K562 (cell line): ENCODE measurements around the gene GTF3C1. TPM values are rescaled to one million over a fixed set of nuclear protein-coding genes. Genes with fewer than 3 reads are reported as not detected.

Experiments
- ATF1 ChIP-seq, 2 experiments: fragments of 450-650 bp in 1 of 2; IDR thresholded peaks; 2 replicates each; pipeline ENCODE4 v1.6.1; 2016; ENCODE audit warnings: missing compliant biosample characterization in 1 of 2, missing genetic modification characterization in 1 of 2
- BRCA1 ChIP-seq, 2 experiments: fragments of 450-650 bp in 1 of 2; sonication (generic) in 1 of 2; formaldehyde crosslinking in 1 of 2; IDR thresholded peaks; 2 replicates each; pipeline versions ENCODE4 v1.5.0 to v1.6.1; 2017 to 2020; ENCODE audit warnings: mild to moderate bottlenecking in 1 of 2, missing genetic modification reagents in 1 of 2
- CHD2 ChIP-seq: IDR thresholded peaks from 2 replicates; pipeline ENCODE4 v1.6.1; 2011; ENCODE audit warnings: low read depth, low read length
- CHD4 ChIP-seq: fragments of 200-600 bp; sonication (generic); IDR thresholded peaks from 3 replicates; pipeline ENCODE4 v1.6.1; 2012; ENCODE audit warnings: low read depth, mild to moderate bottlenecking, mixed read lengths, low read length, inconsistent platforms; ENCODE audit not compliant: insufficient read depth, insufficient replicate concordance, poor library complexity, severe bottlenecking
- ELF1 ChIP-seq: fragments of 200-800 bp; sonication (Bioruptor generic); IDR thresholded peaks from 2 replicates; pipeline ENCODE4 v1.6.1; 2016; ENCODE audit warnings: missing genetic modification characterization, missing compliant biosample characterization
- ESRRA ChIP-seq: fragments of 450-650 bp; IDR thresholded peaks from 2 replicates; pipeline ENCODE4 v1.6.1; 2014; ENCODE audit warnings: low read depth, mild to moderate bottlenecking, moderate library complexity, borderline replicate concordance
- FOXM1 ChIP-seq, 2 experiments: fragments of 450-650 bp in 1 of 2; sonication (generic) in 1 of 2; formaldehyde crosslinking in 1 of 2; IDR thresholded peaks; 2 replicates each; pipeline versions ENCODE4 v1.6.1 to v1.9.0; 2017 to 2022; ENCODE audit warnings: low read depth in 2 of 2, mild to moderate bottlenecking in 2 of 2, missing genetic modification reagents in 1 of 2, moderate library complexity in 1 of 2
- FUS ChIP-seq: fragments of 200-400 bp; formaldehyde crosslinking; optimal IDR thresholded peaks from 2 replicates; pipeline ENCODE3; 2017; ENCODE audit warnings: low read depth, low read length
- KDM2B ChIP-seq: fragments of 250-450 bp; sonication (Bioruptor Pico); IDR thresholded peaks from 2 replicates; pipeline ENCODE4 v1.8.0; 2021; ENCODE audit warnings: mild to moderate bottlenecking, moderate library complexity
- NFE2 ChIP-seq: IDR thresholded peaks from 2 replicates; pipeline ENCODE4 v1.6.1; 2014; ENCODE audit warnings: antibody characterized with exemption, low read depth
- PCBP2 ChIP-seq: fragments of 200-400 bp; formaldehyde crosslinking; IDR thresholded peaks from 2 replicates; pipeline ENCODE4 v1.6.1; 2018; ENCODE audit warnings: low read length, low read depth, mild to moderate bottlenecking, moderate library complexity; ENCODE audit not compliant: poor library complexity, severe bottlenecking
- SREBF2 ChIP-seq: sonication (generic); formaldehyde crosslinking; IDR thresholded peaks from 2 replicates; pipeline ENCODE4 v1.4.0; 2020; ENCODE audit warnings: mild to moderate bottlenecking, missing genetic modification reagents
- ZNF253 ChIP-seq: fragments of 250-450 bp; sonication (Bioruptor Pico); conservative IDR thresholded peaks from 2 replicates; pipeline ENCODE4 v1.6.1; 2021; ENCODE audit warnings: mild to moderate bottlenecking
- ZNF707 ChIP-seq: fragments of 250-450 bp; sonication (Bioruptor Pico); conservative IDR thresholded peaks from 2 replicates; pipeline ENCODE4 v1.8.0; 2022; ENCODE audit warnings: inconsistent platforms, mild to moderate bottlenecking, moderate library complexity
- polyA plus RNA-seq, 8 experiments: library from polyadenylated mRNA; depleted of rRNA in 4 of 8; stranded (reverse) in 5 of 8; unstranded in 3 of 8; fragments of >200 nt; fragmentation: Nextera tagmentation in 2 of 8; fragmentation: Illumina TruSeq in 1 of 8; extraction: Ambion mirVana in 2 of 8; extraction: Trizol in 1 of 8; gene quantifications; 2 replicates each; pipeline versions ENCODE4 v1.2.1 to v1.2.3, GENCODE V29; 2011 to 2014; ENCODE audit warnings: inconsistent platforms in 1 of 8, missing spikeins in 1 of 8
- total RNA-seq, 7 experiments: library from RNA; depleted of rRNA in 6 of 7; stranded (reverse); fragments of >200 nt in 6 of 7; fragmentation: Illumina TruSeq in 2 of 7; extraction: Trizol in 2 of 7; gene quantifications; 2 replicates each; pipeline versions ENCODE4 v1.2.1 to v1.2.3, GENCODE V29; 2011 to 2021; ENCODE audit warnings: low replicate concordance in 1 of 7
- TF ChIP-seq, protein P1 (sequence below): fragments of 250-450 bp; sonication (Bioruptor Pico); IDR thresholded peaks from 2 replicates; pipeline ENCODE4 v1.5.0; 2020; ENCODE audit warnings: mild to moderate bottlenecking, borderline replicate concordance
- TF ChIP-seq, protein P2 (sequence below), 3 experiments: IDR thresholded peaks in 2 of 3; conservative IDR thresholded peaks in 1 of 3; 2 replicates each; pipeline ENCODE4 v1.5.1; 2011 to 2012; ENCODE audit warnings: low read length in 3 of 3, mild to moderate bottlenecking in 3 of 3, control low read depth in 2 of 3, improper control_type of control experiment in 1 of 3, inconsistent platforms in 1 of 3, low read depth in 1 of 3, mixed read lengths in 1 of 3, moderate library complexity in 1 of 3; ENCODE audit not compliant: insufficient read depth in 2 of 3
- TF ChIP-seq, protein P3 (sequence below): sonication (generic); formaldehyde crosslinking; IDR thresholded peaks from 2 replicates; pipeline ENCODE4 v1.9.0; 2022; ENCODE audit warnings: mild to moderate bottlenecking, missing genetic modification reagents
- TF ChIP-seq, protein P4 (sequence below): fragments of 450-650 bp; formaldehyde crosslinking; IDR thresholded peaks from 2 replicates; pipeline ENCODE4 v1.4.0; 2020; ENCODE audit warnings: mild to moderate bottlenecking, mixed read lengths
- TF ChIP-seq, protein P5 (sequence below): fragments of 450-650 bp; formaldehyde crosslinking; IDR thresholded peaks from 2 replicates; pipeline ENCODE4 v1.4.0; 2020; ENCODE audit warnings: mild to moderate bottlenecking, moderate library complexity

Gene GTF3C1
- total and polyA plus RNA-seq, 9 of the 15 experiments (the other 6 are each of a cell fraction or from before 2014, with no cell fraction given) = 0.72 to 63.6 (median 30.9) TPM

DNA sequence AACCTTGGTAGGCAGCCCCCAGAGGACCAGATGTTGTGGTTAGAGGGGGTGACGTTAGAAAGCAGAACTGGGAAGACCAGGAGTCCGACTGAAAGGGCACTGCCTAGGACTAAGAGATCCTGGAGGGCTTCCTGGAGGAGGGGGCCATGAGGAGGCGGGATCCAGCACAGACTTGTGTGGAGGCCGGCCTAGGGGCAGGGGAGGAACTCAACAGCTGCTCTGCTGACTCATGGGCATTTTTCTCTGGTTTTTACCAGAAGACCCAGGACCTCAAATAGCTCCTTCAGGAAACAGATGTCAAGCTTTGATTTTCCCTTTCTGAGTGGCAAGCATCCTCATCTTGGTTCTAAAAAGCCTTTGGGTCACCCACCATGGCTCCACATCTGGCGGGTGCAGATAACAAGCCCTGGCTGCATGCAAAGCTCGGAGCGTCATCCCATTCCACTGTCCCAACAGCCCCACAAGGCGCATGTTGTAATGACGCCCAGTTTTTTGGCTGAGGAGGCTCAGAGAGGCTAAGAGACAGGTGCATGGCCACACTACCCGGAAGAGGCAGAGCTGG lies 118.7 kb downstream of the GTF3C1 start (continued):
- TF ChIP-seq CHD4 = no peak
- TF ChIP-seq, protein P1, sequence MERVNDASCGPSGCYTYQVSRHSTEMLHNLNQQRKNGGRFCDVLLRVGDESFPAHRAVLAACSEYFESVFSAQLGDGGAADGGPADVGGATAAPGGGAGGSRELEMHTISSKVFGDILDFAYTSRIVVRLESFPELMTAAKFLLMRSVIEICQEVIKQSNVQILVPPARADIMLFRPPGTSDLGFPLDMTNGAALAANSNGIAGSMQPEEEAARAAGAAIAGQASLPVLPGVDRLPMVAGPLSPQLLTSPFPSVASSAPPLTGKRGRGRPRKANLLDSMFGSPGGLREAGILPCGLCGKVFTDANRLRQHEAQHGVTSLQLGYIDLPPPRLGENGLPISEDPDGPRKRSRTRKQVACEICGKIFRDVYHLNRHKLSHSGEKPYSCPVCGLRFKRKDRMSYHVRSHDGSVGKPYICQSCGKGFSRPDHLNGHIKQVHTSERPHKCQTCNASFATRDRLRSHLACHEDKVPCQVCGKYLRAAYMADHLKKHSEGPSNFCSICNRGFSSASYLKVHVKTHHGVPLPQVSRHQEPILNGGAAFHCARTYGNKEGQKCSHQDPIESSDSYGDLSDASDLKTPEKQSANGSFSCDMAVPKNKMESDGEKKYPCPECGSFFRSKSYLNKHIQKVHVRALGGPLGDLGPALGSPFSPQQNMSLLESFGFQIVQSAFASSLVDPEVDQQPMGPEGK = no peak
- peak; percentile 66 for TF ChIP-seq FOXM1 (IDR thresholded peaks at IDR 0.05; ENCODE audit: low read depth)
- TF ChIP-seq FOXM1 (CRISPR knock-in tag; IDR thresholded peaks at IDR 0.05; ENCODE audit: low read depth) = no peak
- TF ChIP-seq FUS = no peak
- TF ChIP-seq ATF1 (CRISPR knock-in tag; IDR thresholded peaks at IDR 0.05) = no peak
- TF ChIP-seq ATF1 (tag; IDR thresholded peaks at IDR 0.05) = peak; percentile 33
- no peak for TF ChIP-seq KDM2B (CRISPR knock-in tag)
- TF ChIP-seq SREBF2 (CRISPR knock-in tag) = no peak
- no peak for TF ChIP-seq PCBP2
- no peak for TF ChIP-seq ZNF707 (CRISPR knock-in tag)
- no peak for TF ChIP-seq ESRRA
- TF ChIP-seq, protein P2, sequence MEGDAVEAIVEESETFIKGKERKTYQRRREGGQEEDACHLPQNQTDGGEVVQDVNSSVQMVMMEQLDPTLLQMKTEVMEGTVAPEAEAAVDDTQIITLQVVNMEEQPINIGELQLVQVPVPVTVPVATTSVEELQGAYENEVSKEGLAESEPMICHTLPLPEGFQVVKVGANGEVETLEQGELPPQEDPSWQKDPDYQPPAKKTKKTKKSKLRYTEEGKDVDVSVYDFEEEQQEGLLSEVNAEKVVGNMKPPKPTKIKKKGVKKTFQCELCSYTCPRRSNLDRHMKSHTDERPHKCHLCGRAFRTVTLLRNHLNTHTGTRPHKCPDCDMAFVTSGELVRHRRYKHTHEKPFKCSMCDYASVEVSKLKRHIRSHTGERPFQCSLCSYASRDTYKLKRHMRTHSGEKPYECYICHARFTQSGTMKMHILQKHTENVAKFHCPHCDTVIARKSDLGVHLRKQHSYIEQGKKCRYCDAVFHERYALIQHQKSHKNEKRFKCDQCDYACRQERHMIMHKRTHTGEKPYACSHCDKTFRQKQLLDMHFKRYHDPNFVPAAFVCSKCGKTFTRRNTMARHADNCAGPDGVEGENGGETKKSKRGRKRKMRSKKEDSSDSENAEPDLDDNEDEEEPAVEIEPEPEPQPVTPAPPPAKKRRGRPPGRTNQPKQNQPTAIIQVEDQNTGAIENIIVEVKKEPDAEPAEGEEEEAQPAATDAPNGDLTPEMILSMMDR (IDR thresholded peaks at IDR 0.05 in 2 of 3, conservative IDR thresholded peaks at IDR 0.05 in 1 of 3; ENCODE audit: insufficient read depth in 2 of 3, low read depth in 1 of 3, low read length in 3 of 3) = no peak
- peak; percentile 67 for TF ChIP-seq NFE2
- TF ChIP-seq ZNF253 (CRISPR knock-in tag) = no peak
- TF ChIP-seq CHD2 = no peak
- TF ChIP-seq ELF1 = no peak
- no peak for TF ChIP-seq BRCA1 (IDR thresholded peaks at IDR 0.05)
- TF ChIP-seq BRCA1 (CRISPR knock-in tag; IDR thresholded peaks at IDR 0.05) = no peak
- TF ChIP-seq, protein P3, sequence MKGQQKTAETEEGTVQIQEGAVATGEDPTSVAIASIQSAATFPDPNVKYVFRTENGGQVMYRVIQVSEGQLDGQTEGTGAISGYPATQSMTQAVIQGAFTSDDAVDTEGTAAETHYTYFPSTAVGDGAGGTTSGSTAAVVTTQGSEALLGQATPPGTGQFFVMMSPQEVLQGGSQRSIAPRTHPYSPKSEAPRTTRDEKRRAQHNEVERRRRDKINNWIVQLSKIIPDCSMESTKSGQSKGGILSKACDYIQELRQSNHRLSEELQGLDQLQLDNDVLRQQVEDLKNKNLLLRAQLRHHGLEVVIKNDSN (CRISPR knock-in tag) = no peak
- TF ChIP-seq, protein P4, sequence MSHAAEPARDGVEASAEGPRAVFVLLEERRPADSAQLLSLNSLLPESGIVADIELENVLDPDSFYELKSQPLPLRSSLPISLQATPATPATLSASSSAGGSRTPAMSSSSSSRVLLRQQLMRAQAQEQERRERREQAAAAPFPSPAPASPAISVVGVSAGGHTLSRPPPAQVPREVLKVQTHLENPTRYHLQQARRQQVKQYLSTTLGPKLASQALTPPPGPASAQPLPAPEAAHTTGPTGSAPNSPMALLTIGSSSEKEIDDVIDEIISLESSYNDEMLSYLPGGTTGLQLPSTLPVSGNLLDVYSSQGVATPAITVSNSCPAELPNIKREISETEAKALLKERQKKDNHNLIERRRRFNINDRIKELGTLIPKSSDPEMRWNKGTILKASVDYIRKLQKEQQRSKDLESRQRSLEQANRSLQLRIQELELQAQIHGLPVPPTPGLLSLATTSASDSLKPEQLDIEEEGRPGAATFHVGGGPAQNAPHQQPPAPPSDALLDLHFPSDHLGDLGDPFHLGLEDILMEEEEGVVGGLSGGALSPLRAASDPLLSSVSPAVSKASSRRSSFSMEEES (CRISPR knock-in tag) = no peak
- TF ChIP-seq, protein P5, sequence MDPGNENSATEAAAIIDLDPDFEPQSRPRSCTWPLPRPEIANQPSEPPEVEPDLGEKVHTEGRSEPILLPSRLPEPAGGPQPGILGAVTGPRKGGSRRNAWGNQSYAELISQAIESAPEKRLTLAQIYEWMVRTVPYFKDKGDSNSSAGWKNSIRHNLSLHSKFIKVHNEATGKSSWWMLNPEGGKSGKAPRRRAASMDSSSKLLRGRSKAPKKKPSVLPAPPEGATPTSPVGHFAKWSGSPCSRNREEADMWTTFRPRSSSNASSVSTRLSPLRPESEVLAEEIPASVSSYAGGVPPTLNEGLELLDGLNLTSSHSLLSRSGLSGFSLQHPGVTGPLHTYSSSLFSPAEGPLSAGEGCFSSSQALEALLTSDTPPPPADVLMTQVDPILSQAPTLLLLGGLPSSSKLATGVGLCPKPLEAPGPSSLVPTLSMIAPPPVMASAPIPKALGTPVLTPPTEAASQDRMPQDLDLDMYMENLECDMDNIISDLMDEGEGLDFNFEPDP (CRISPR knock-in tag) = no peak
